ENCODE measurements around the gene LPP. TPM values are rescaled to one million over a fixed set of nuclear protein-coding genes. Genes with fewer than 3 reads are reported as not detected.

The LPP gene
- total RNA-seq, 1 experiment from 2014 or later = 120 TPM

GRCh38 chr3:188647237-188647636, 493.3 kb downstream of the LPP start:
- H3K4me3 Mint-ChIP-seq (ENCODE audit: unreplicated experiment) = no peak overlapping the region
- peaks cover 9% of the 10 kb centered on the region for H3K36me3 Mint-ChIP-seq (ENCODE audit: insufficient read depth, unreplicated experiment)
- intact Hi-C loops (cut with micrococcal nuclease; ENCODE audit: unreplicated experiment) = no loop called here
- no peak overlapping the region for H3K27ac Mint-ChIP-seq (ENCODE audit: unreplicated experiment)
- H3K4me3 ChIP-seq (ENCODE audit: low read depth, low read length) = no peak overlapping the region
- H3K9me3 ChIP-seq = no peaks in the 10 kb centered on the region
- BruUV-seq (replicated peaks) = no TSS peak
- ChIA-PET CTCF (no interaction called here), POLR2A (no interaction called here)
- no peaks in the 10 kb centered on the region for H3K27me3 ChIP-seq (replicated peaks; ENCODE audit: control insufficient read depth, insufficient read depth, low read length)
- H3K27me3 Mint-ChIP-seq (ENCODE audit: insufficient read depth, unreplicated experiment) = no peaks in the 10 kb centered on the region
- TF ChIP-seq, protein P1, sequence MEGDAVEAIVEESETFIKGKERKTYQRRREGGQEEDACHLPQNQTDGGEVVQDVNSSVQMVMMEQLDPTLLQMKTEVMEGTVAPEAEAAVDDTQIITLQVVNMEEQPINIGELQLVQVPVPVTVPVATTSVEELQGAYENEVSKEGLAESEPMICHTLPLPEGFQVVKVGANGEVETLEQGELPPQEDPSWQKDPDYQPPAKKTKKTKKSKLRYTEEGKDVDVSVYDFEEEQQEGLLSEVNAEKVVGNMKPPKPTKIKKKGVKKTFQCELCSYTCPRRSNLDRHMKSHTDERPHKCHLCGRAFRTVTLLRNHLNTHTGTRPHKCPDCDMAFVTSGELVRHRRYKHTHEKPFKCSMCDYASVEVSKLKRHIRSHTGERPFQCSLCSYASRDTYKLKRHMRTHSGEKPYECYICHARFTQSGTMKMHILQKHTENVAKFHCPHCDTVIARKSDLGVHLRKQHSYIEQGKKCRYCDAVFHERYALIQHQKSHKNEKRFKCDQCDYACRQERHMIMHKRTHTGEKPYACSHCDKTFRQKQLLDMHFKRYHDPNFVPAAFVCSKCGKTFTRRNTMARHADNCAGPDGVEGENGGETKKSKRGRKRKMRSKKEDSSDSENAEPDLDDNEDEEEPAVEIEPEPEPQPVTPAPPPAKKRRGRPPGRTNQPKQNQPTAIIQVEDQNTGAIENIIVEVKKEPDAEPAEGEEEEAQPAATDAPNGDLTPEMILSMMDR (IDR thresholded peaks at IDR 0.05; ENCODE audit: insufficient read depth in 1 of 2, low read depth in 1 of 2, low read length in 1 of 2, severe bottlenecking in 1 of 2, unreplicated experiment in 1 of 2) = no peak
- H3K4me1 Mint-ChIP-seq (ENCODE audit: low read depth, unreplicated experiment) = peaks cover 7% of the 10 kb centered on the region
- peaks cover 10% of the 10 kb centered on the region for H3K9me3 Mint-ChIP-seq (ENCODE audit: unreplicated experiment)
- no peak for DNase-seq
- no peaks in the 10 kb centered on the region for H3K36me3 ChIP-seq (ENCODE audit: control insufficient read depth, insufficient read depth, low read length)
- H3K4me1 ChIP-seq = no peaks in the 10 kb centered on the region

GRCh38 chr3:188649521-188649920, 495.6 kb downstream of the LPP start:
- Histone ChIP-seq H3K4me3 (ENCODE audit: low read depth, low read length) (no peak overlapping the region), H3K9me3 (no peaks in the 10 kb centered on the region), H3K27me3 (replicated peaks; ENCODE audit: control insufficient read depth, insufficient read depth, low read length) (no peaks in the 10 kb centered on the region), H3K4me1 (no peaks in the 10 kb centered on the region), H3K36me3 (ENCODE audit: control insufficient read depth, insufficient read depth, low read length) (no peaks in the 10 kb centered on the region)
- Mint-ChIP-seq H3K36me3 (ENCODE audit: insufficient read depth, unreplicated experiment) (peaks cover 17% of the 10 kb centered on the region), H3K9me3 (ENCODE audit: unreplicated experiment) (peaks cover 10% of the 10 kb centered on the region), H3K27ac (ENCODE audit: unreplicated experiment) (no peak overlapping the region), H3K4me1 (ENCODE audit: low read depth, unreplicated experiment) (peaks cover 7% of the 10 kb centered on the region), H3K4me3 (ENCODE audit: unreplicated experiment) (no peak overlapping the region), H3K27me3 (ENCODE audit: insufficient read depth, unreplicated experiment) (no peaks in the 10 kb centered on the region)
- ChIA-PET POLR2A (no interaction called here), CTCF (no interaction called here)
- BruUV-seq (replicated peaks) = no TSS peak
- TF ChIP-seq, protein P1 (IDR thresholded peaks at IDR 0.05; ENCODE audit: insufficient read depth in 1 of 2, low read depth in 1 of 2, low read length in 1 of 2, severe bottlenecking in 1 of 2, unreplicated experiment in 1 of 2) = no peak
- intact Hi-C loops (cut with micrococcal nuclease; ENCODE audit: unreplicated experiment) = no loop called here
- no peak for DNase-seq

GRCh38 chr3:188656196-188656982, 502.4 kb downstream of the LPP start:
- Mint-ChIP-seq H3K9me3 (ENCODE audit: unreplicated experiment) (peaks cover 2% of the 10 kb centered on the region), H3K4me3 (ENCODE audit: unreplicated experiment) (no peak overlapping the region), H3K27ac (ENCODE audit: unreplicated experiment) (no peak overlapping the region), H3K36me3 (ENCODE audit: insufficient read depth, unreplicated experiment) (peaks cover 14% of the 10 kb centered on the region), H3K4me1 (ENCODE audit: low read depth, unreplicated experiment) (peaks cover under 1% of the 10 kb centered on the region), H3K27me3 (ENCODE audit: insufficient read depth, unreplicated experiment) (no peaks in the 10 kb centered on the region)
- Histone ChIP-seq H3K36me3 (ENCODE audit: control insufficient read depth, insufficient read depth, low read length) (no peaks in the 10 kb centered on the region), H3K4me1 (0 out of 2 replicates have a peak, but pooled peaks cover 4% of the 10 kb centered on the region), H3K27me3 (replicated peaks; ENCODE audit: control insufficient read depth, insufficient read depth, low read length) (no peaks in the 10 kb centered on the region), H3K9me3 (no peaks in the 10 kb centered on the region), H3K4me3 (ENCODE audit: low read depth, low read length) (no peak overlapping the region)
- no TSS peak for BruUV-seq (replicated peaks)
- no peak for DNase-seq
- TF ChIP-seq, protein P1 (IDR thresholded peaks at IDR 0.05; ENCODE audit: insufficient read depth in 1 of 2, low read depth in 1 of 2, low read length in 1 of 2, severe bottlenecking in 1 of 2, unreplicated experiment in 1 of 2) = no peak
- POLR2A ChIA-PET = no interaction called here
- CTCF ChIA-PET = no interaction called here
- intact Hi-C loops (cut with micrococcal nuclease; ENCODE audit: unreplicated experiment) = no loop called here

Measured in Caco-2 (cell line).